ENCODE measurements around the gene ADAMTS2.

The ADAMTS2 gene

DNA sequence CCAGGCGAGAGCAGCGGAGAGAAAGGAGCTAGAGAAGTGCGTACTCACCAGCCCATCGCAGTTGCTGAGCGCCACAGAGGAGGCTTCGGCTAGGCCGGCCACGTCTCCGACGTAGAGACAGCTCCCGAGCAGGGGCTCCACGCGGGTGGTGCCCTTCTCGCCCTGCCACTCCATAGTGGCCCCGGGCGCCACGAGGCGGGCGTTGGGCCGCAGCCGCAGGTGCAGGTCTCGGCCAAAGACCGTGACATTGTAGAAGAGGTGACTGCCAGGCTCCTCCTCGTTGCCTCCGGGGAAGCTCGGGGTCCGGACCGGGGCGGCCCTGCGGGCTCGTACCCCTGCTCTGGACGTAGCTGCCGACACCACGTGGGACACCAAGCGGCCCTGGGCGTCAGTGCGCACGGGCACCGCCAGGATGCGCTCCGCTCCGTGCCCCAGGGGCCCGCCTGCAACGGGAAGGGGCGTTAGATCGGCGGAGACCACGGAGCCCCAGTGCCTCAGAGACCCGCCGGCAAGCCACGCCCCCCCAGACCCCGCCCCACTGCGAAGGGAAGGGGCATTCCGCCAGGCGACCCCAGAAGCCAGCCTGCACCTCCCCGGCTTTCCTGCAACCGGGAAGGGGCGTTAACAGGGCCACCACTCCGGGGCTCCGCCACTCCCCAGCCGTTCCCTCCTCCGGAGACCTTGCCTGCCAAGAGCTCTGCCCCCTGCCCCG, 1.4 kb downstream of the ADAMTS2 start:
- no peak for DNase-seq (ENCODE audit: low read depth)

- DNase-seq (ENCODE audit: low read depth), result no peak
Measured at GRCh38 chr5:179343021-179343718, 2.1 kb downstream of the ADAMTS2 start.

GRCh38 chr5:179342577-179342976, 2.7 kb downstream of the ADAMTS2 start:
- no peak for DNase-seq (ENCODE audit: low read depth)

DNA sequence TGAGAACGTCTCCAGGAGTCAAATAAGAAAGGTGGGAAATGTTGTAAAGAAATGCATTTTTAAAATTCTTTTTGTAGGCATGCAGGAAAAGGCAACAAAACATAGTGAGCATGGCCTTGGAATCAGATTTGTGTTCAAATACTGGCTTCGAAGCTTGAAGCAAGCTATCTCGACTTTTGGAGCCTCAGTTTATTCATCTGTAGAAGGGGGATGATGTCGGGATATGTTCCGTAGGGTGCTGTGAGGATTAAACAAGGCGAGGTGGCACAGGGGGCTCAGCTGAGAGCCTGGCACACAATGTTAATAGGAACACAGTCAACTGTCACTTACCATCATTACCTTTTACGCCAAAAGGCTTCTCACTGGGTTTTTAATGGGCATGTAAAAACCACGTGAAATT, 4.8 kb downstream of the ADAMTS2 start:
- DNase-seq (ENCODE audit: low read depth), result no peak

- DNase-seq (ENCODE audit: low read depth), result no peak
Measured at GRCh38 chr5:179339996-179340395, 5.3 kb downstream of the ADAMTS2 start.

DNA sequence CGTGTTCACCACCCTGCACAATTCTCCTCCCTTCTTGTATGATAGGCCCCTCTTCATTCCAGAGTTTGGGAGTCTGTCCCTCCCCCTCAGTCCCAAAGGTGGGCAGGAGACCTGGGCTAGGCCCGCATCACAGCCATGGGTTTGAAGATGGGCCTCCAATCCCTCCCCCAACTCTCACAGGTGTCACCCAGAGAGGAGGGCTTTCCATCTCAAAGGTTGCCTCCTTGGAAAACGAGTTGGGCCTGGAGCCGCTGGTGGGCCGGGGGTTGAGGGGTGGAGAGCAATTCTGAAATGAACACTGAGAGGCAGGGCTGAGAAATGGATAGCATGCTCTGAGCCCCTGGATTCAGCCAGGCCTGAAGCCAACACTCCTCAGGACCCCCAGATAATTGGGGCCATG, 6.2 kb downstream of the ADAMTS2 start:
- no peak for DNase-seq (ENCODE audit: low read depth)

DNA sequence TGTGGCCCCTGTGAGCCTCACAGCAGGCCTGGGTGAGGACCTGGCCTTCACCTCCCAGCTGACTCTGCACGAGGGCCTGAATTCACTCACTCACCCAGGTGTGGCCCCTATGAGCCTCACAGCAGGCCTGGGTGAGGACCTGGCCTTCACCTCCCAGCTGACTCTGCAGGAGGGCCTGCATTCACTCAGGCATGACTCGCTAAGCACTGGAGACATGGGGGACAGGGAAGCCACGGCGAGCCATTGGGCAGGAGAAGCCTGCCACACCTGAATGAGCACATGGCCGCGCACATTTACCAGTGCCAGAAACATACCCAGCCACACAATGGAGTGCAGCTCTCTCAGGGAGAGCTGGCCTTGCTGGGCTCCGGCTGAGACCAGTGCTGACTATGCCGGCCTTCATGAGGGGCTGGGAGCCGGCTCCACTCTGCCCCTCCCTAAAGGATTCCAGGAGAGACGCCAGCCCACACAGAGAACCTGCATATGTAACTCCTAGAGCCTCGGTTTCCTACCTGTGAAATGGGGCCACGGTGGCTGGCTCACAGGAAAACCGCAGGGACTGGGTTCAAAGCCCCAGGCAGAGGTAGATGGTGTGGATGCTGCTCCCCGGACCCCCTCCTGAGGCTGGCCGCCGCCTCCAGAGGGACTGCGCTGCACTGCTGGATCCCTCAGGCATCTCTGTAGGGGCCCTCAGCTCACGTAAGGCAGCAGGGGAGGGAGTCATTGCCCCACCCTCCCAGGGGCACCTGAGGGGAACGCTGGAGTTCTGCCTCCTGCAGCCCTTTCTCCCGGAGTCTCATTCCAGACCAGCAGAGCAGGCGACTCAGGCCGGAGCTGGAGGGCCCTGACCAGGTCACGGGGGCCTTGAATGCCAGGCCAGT, 7.2 kb downstream of the ADAMTS2 start:
- DNase-seq (ENCODE audit: low read depth), result no peak

GRCh38 chr5:179336871-179337795, 8.1 kb downstream of the ADAMTS2 start:
- DNase-seq (ENCODE audit: low read depth), result no peak

DNA sequence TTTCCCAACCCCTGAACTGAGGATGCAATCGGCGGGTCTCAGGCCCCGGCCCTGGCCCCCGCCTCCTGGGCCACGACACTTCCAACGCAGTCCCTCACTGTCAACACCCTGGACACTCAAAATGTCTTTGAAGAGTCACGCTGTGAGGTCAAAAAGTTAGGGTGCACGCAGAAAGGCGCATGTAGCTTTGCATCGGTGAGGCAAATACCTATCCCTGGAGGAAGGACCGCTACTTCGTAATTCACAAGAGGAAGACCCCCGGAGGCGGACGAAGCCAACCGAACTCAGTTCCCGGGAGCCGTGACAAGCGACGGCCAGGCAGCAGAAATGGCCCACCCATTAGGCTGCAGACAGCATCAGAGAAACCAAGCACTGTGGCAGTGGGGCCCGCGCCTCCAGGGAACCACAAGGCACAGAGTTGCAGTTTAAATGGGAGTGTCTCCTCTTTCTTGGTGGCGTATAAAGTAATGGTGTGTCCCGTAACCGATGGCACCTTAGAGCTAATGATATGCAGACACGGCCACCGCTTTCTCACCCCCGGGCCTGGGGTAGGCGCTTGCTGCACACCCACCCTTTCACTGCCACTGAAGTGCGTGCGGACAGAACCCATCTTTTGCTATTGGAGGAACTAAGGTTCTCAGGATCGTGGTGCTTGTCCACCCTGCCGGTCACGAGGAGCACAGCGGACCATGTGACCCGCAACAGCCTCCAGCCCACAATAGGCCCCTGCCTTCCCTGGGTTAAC, 9.0 kb downstream of the ADAMTS2 start:
- DNase-seq (ENCODE audit: low read depth), result no peak

DNA sequence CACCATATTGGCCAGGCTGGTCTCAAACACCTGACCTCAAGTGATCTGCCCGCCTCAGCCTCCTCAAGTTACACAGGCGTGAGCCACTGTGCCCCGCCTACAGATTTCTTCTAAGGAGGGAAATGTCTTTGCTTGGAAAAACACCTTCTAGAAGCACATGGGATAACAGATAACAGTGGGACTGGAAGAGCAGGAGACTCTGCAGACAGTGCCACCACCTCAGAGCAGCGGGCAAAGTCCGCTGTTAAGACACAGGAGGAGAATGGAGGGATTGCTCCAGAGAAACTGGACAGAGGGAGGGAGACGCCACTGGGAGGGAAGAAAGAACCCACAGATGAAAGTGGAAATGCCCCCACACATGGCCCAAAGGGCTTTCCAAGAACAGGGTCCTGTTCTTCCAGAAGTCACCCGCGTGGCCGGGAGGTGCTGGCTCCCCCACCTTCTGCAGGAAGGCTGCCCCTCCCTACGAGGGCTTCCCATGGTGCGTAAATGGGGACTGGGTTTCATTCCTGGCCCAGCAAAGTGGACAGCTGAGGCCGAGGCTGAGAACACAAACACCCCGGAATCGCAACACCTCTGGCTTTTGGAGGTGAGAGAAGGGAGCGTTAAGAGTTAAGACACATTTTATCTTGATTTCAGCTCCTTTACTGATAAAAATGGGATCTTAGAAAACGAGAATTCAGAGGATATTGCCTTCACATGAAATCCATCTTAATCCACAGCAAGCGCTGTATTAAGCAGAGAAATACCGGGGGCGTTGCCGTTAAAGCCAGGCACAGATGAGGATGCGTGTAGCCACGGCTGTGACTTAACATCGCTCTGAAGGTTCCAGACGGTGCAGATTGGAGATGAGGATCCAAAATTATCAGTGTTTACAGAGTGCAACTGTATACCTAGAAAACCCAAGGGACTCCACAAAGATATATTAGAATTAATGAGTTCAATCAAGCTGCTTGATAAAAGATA, 11.2 kb downstream of the ADAMTS2 start:
- DNase-seq (ENCODE audit: low read depth), result no peak

GRCh38 chr5:179332741-179333290, 12.4 kb downstream of the ADAMTS2 start:
- DNase-seq (ENCODE audit: low read depth), result no peak

GRCh38 chr5:179331591-179332375, 13.5 kb downstream of the ADAMTS2 start:
- DNase-seq (ENCODE audit: low read depth), result no peak

- no peak for DNase-seq (ENCODE audit: low read depth)
Measured at GRCh38 chr5:179330186-179330900, 14.9 kb downstream of the ADAMTS2 start.

- no peak for DNase-seq (ENCODE audit: low read depth)
Measured at GRCh38 chr5:179328291-179328690, 17.0 kb downstream of the ADAMTS2 start.

- DNase-seq (ENCODE audit: low read depth), result no peak
Measured at GRCh38 chr5:179327021-179327735, 18.1 kb downstream of the ADAMTS2 start.

GRCh38 chr5:179326122-179326927, 18.9 kb downstream of the ADAMTS2 start:
- no peak for DNase-seq (ENCODE audit: low read depth)

Measured in stimulated activated CD8-positive, alpha-beta memory T cell treated with anti-CD3 and anti-CD28 coated beads, Interleukin-7, amount 100 ng/mL, for 24 hours (primary cell).